ENCODE data around the gene RAB11A.

- TF ChIP-seq, protein P1, sequence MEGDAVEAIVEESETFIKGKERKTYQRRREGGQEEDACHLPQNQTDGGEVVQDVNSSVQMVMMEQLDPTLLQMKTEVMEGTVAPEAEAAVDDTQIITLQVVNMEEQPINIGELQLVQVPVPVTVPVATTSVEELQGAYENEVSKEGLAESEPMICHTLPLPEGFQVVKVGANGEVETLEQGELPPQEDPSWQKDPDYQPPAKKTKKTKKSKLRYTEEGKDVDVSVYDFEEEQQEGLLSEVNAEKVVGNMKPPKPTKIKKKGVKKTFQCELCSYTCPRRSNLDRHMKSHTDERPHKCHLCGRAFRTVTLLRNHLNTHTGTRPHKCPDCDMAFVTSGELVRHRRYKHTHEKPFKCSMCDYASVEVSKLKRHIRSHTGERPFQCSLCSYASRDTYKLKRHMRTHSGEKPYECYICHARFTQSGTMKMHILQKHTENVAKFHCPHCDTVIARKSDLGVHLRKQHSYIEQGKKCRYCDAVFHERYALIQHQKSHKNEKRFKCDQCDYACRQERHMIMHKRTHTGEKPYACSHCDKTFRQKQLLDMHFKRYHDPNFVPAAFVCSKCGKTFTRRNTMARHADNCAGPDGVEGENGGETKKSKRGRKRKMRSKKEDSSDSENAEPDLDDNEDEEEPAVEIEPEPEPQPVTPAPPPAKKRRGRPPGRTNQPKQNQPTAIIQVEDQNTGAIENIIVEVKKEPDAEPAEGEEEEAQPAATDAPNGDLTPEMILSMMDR (conservative IDR thresholded peaks at IDR 0.05 in 1 of 2, IDR thresholded peaks at IDR 0.05 in 1 of 2; ENCODE audit: low read depth in 1 of 2, low read length in 2 of 2), result no peak
- no peak for TF ChIP-seq EZH2 (IDR thresholded peaks at IDR 0.05; ENCODE audit: low read length, missing control alignments)
Observed at GRCh38 chr15:65937054-65937453, 67.8 kb downstream of the RAB11A start.

Data from fibroblast of lung (primary cell).